ENCODE measurements around the gene PREB. TPM values are rescaled to one million over a fixed set of nuclear protein-coding genes. Genes with fewer than 3 reads are reported as not detected.

Gene PREB
- polyA plus RNA-seq, 12 donors, result 24.1 to 39.8 (median 33.6) TPM; not detected in 1

- no peak for DNase-seq
Observed at GRCh38 chr2:27158468-27158867, 24.0 kb upstream of the PREB start.

GRCh38 chr2:27155069-27155520 is 20.7 kb upstream of the PREB start:
- no peak for DNase-seq

- no peak for DNase-seq
Observed at GRCh38 chr2:27154488-27154887, 20.1 kb upstream of the PREB start.

- no peak for DNase-seq
Observed at GRCh38 chr2:27152796-27153464, 18.5 kb upstream of the PREB start.

GRCh38 chr2:27152102-27152795 is 17.8 kb upstream of the PREB start:
- DNase-seq, result no peak

GRCh38 chr2:27150639-27151230 is 16.3 kb upstream of the PREB start:
- DNase-seq, result no peak

GRCh38 chr2:27149570-27150405 is 15.4 kb upstream of the PREB start:
- DNase-seq, result no peak

GRCh38 chr2:27148801-27149439 is 14.5 kb upstream of the PREB start, which contains the start of gene TCF23:
Gene TCF23, plus strand, starts transcription at chr2:27149004. Its CDS starts 130 bp downstream, at chr2:27149134.
- DNase-seq, result no peak

GRCh38 chr2:27147935-27148334 is 13.5 kb upstream of the PREB start:
- DNase-seq, result no peak

GRCh38 chr2:27145682-27146081 is 11.2 kb upstream of the PREB start:
- DNase-seq, result no peak

GRCh38 chr2:27143285-27143684 is 8.8 kb upstream of the PREB start:
- DNase-seq, result no peak

GRCh38 chr2:27139310-27139709 is 4.9 kb upstream of the PREB start, which contains the start of gene PRR30:
Gene PRR30, minus strand, starts transcription at chr2:27139410. Its CDS starts 1,081 bp downstream, at chr2:27138329.
- no peak for DNase-seq

- DNase-seq, result no peak
Observed at GRCh38 chr2:27138111-27138510, 3.7 kb upstream of the PREB start.

- no peak for DNase-seq
Observed at GRCh38 chr2:27137322-27137935, 3.0 kb upstream of the PREB start.

- DNase-seq, result no peak
Observed at GRCh38 chr2:27136751-27137150, 2.3 kb upstream of the PREB start.

- no peak for DNase-seq
Observed at GRCh38 chr2:27135478-27135955, 1.1 kb upstream of the PREB start.

GRCh38 chr2:27134781-27135477 is 493 bp upstream of the PREB start:
- DNase-seq, result no peak

- DNase-seq, result no peak
Observed at GRCh38 chr2:27133195-27133875, 1.1 kb downstream of the PREB start.

GRCh38 chr2:27131429-27131828 is 3.0 kb downstream of the PREB start:
- DNase-seq, result no peak

- DNase-seq, result no peak
Observed at GRCh38 chr2:27130396-27130795, 4.0 kb downstream of the PREB start.
